NK-92 treated with Interleukin-12 subunit alpha and Interleukin-12 subunit beta, amount 100 ng/mL, for 24 hours (cell line): ENCODE measurements around the gene TJP3.
A peak's percentile ranks its signal among the peaks of the same experiment; 100 is the strongest.

Experiments
- DNase-seq: peaks from one replicate; lab custom pipeline; 2025; lab: John Stamatoyannopoulos, UW

The TJP3 gene

GRCh38 chr19:3691726-3692125 is 16.5 kb upstream of the TJP3 start:
- no peak for DNase-seq

GRCh38 chr19:3692141-3693024 is 15.8 kb upstream of the TJP3 start:
- no peak for DNase-seq

DNA sequence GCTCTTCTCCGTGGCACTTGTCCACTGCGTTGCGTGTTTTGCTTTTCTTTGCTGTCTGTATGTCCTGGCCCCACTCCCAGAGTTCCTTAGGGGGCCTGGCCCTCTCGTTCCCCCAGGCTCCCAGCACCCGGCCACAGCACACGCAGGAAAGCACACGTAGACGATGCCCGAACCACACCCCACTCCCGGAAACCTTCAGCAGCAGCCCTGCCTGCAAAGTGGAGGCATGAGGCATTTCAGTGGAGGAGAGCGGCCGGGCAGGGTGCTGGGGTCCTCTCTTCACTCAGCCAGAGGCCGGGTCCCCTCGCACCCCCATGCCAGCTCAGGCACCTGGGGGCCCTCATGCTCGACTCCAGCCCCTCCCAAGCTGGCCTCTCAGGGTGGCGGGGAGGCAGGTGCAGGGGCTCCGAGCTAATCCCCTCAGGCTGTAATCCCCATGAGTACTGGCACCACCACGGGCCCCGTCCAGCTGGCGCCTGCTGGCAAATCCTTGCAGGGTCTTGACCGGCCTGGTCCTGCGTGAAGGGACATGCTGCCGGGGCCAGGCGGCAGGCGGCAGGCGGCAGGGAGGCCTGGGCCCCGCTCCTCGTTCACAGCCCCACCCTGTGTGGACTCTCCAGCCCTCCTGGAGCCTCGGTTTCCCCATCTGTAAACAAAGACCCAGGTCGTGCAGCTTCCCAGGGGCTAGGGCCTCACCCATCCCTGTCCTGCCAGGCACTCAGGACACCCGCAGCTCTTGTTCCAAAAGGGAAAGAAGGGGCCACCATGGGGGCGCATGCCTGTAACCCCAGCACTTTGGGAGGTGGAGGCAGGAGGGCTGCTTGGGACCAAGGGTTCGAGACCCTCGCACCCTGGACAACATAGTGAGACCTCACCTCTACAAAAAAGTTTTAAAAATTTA is 14.9 kb upstream of the TJP3 start:
- no peak for DNase-seq

- DNase-seq = no peak
These were observed 13.6 kb upstream of the TJP3 start for GRCh38 chr19:3694361-3695123.

DNA sequence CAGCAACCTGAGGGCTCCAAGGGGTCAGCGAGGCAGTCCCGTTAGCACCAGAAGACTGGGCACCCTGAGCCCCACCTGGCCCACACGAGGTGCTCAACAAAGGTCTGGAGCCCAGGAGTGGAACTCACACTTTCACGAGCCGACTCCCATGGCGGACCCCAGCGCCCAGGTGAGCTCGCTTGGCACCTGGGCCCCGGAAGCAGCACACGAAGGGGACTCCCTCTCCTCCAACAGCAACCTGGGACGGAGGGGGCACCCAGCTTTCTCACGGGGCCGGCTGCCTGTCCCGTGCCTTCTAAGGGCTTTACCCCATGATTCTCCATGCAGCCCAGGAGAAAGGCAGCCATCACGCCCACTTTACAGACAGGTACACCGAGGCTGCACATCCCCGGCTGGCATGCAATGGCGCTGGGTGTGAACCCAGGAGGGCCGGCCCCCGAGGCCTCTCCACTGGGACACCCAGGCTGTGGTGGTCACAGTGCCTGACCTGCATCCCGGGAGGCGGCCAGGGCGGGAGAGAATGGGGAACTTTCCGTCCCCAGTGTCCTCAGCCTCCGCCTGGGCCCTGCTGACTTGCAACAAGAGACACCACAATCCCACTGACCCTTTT is 13.0 kb upstream of the TJP3 start:
- DNase-seq = no peak

- no peak for DNase-seq
These were observed 12.1 kb upstream of the TJP3 start for GRCh38 chr19:3695986-3696659.

- DNase-seq = no peak
These were observed 11.6 kb upstream of the TJP3 start for GRCh38 chr19:3696660-3696995.

GRCh38 chr19:3697094-3697493 is 11.1 kb upstream of the TJP3 start:
- no peak for DNase-seq

GRCh38 chr19:3697671-3698385 is 10.4 kb upstream of the TJP3 start:
- no peak for DNase-seq

DNA sequence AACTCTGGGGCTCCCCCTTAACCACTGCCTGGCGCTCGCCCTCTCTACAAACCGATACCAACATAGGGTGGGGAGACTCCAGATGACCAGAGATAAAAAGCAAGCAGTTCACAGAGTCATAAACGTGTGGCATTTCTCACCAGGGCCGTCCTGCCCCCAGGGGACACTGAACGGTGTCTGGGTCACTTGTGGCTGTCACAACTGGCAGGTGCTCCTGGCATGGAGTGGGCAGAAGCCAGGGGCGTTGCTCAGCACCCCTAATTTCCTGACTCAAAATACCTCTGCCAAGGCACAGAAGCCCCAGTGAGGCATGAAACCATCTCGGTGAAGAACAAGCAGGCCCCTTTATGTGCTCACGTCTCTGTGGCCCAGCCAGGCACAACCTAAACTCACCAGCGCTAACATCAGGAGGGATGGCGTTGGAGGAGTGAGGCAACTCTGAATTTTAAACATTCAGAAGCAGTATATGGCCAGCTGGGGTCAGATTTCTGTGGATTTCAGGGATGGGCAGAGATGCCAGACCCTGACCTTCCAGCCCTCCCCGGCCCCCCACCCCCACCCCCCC is 9.7 kb upstream of the TJP3 start:
- DNase-seq = no peak

DNA sequence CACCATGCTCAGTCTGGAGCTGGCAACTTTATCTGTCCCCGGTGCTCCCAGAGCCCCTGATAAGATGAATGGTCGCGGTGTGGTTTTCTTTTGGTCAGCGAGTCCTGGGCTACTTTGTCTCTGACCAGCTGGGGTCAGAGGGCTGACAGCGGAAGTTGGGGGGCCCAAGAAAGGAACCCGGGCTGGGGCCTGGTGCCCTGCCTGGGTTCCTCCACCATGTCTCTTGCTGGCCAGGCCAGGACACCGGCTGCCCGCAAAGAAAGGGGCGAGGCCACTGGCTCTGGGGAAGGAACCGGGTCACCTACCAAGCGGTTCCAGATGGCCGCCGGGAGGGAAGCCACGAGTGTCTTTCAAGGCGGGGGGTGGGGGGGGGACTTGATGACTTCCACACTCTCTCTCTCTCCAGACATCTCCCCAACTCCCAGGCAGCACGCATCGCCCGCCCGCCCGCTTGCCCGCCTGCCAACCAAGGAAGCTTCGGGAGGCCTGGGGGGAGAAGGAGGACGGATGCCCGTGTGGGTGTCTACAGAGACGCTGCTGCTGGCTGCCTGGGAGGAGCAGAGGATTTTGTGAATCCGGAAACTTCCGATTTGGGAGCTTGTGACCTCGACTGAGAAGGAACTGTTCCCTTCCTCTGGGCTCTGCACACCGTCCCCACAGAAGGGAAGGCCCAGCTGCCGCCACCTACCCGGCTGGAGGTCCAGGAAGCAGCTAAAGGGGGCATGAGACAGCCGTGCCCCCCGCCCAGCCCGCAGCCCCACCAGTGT is 9.0 kb upstream of the TJP3 start:
- no peak for DNase-seq

- no peak for DNase-seq
These were observed 8.4 kb upstream of the TJP3 start for GRCh38 chr19:3699741-3700241.

DNA sequence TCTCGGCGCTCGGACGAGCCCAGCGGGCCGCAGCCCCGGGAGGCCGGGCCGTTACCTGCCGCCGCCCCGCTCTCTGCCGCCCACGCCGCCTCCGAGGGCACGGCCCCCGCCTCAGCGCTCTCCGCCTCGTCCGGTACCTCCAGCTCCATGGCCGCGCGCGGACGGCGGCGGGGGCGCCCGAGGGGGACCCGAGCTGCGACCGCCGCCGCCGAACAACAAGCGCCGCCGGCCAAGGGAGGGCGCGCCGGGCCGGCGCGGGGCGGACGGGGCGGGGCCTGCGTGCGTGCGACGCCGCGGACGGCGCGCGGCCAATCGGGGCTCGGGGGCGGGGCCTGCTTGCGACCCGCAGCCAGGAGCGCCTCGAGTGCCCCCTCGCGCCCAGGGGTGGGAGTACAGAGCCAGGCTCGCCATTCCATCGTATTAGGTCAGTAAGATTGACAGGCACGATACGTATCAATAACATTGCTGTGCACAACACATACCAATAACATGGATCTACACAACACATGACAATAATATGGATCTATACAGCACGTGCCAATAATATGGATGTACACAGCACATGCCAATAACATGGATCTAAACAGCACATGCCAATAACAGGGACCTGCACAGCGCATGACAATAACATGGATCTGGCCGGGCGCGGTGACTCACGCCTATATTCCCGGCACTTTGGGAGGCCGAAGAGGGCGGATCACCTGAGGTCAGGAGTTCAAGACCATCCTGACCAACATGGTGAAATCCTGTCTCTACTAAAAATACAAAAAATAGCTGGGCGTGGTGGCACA is 7.7 kb upstream of the TJP3 start, which contains the start of gene PIP5K1C:
TSS of gene PIP5K1C (minus strand) at position 227 of the 791 bp plus-strand sequence. CDS start at position 149, 78 bp downstream.
- peak; percentile 78 for DNase-seq

- DNase-seq = no peak
These were observed 7.0 kb upstream of the TJP3 start for GRCh38 chr19:3701200-3701599.

GRCh38 chr19:3707868-3708206 is 347 bp upstream of the TJP3 start:
- no peak for DNase-seq

DNA sequence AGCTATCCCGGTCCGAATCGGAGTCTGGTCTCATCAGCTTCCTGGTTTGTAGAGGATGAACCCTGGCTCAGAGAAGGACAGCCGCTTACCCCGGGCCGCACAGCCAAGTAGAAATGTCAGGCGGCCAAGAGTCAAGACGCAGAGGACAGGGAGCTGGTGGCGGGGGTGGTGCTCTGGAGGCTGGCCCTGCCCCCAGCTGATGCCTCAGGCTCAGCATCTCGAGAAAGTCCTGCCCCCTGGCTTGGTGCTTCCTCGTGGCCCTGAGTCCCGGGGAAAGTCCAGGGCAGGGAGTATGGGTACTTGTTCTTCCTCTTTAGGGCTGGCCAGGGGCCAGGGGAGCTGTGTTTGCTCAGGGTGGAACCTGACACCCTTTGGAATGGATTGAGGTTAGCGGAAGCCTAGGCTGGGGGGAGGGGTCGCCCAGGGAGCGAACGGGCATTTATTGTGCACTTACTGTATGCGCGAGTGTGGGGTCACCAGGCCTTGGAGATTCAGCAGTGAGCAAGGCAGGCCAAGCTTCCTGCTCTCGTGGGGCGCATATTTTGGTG is 2.2 kb downstream of the TJP3 start:
- DNase-seq = no peak

DNA sequence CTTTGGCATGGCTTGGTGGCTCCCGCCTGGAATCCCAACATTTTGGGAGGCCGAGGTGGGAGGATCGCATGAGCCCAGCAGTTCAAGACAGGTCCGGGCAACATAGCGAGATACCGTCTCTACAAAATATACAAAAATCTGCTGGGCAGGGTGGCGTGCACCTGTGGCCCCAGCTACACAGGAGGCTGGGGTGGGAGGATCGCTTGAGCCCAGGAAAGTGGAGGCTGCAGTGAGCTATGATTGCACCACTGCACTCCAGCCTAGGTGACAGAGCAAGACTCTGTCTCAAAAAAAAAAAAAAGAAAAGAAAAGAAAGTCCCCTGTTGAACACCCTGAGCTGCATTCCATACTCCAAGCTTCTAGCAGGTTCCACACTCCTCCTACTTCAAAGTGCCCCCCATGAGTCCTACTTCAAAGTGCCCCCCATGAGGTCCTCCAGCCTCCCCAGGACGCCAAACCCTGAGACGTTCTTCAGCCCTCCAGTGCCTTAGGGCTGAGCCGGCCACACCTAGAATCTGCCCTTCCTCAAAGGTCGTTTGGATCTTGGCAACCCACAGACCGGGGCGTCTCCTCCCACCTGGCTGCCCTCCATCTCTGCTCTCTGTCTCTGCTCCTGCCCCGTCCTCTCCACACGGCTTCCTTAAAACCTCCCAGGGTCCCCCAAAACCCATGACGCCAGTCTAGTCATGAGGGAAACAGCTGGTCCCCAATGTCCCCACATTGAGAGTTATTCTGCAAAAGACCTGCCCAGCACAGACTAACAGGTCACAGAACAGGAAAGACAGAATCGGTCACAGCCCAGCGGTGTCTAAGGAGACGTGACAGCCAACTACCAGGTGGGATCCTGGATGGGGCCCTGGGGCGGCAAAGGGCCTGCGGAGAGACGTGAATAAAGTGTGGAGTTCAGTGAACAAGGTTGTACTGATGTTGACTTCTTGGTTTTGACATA is 4.8 kb downstream of the TJP3 start:
- no peak for DNase-seq
